ENCODE results near the gene PRRC1.
"Not testable (repeated sequence)": the region's sequence is repeated elsewhere in the genome, so short reads cannot be mapped to it uniquely, and the experiment has no call there.

The PRRC1 gene

DNA sequence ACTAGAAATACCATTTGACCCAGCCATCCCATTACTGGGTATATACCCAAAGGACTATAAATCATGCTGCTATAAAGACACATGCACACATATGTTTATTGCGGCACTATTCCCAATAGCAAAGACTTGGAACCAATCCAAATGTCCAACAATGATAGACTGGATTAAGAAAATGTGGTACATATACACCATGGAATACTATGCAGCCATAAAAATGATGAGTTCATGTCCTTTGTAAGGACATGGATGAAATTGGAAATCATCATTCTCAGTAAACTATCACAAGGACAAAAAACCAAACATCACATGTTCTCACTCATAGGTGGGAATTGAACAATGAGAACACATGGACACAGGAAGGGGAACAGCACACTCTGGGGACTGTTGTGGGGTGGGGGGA, 27.8 kb downstream of the PRRC1 start:
- not testable (repeated sequence) for DNase-seq (ENCODE audit: low spot score)

DNA sequence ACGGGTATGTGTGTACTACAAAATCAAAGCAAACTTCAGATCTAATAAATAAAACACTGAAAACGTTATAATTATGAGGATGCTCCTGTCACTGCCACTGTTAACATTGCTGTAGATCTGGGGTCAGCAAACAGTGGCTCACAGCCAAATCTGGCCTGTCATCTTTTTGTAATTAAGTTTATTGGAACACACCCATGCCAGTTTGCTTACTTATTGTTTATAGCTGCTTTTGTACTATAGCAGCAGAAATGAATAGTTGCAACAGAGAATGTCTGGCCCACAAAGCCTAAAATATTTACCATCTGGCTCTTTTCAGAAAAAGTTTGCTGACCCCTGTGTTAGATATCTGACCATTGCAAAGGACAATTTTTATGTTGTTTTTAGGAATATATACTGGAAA, 32.1 kb downstream of the PRRC1 start:
- DNase-seq (ENCODE audit: low spot score): no peak

DNA sequence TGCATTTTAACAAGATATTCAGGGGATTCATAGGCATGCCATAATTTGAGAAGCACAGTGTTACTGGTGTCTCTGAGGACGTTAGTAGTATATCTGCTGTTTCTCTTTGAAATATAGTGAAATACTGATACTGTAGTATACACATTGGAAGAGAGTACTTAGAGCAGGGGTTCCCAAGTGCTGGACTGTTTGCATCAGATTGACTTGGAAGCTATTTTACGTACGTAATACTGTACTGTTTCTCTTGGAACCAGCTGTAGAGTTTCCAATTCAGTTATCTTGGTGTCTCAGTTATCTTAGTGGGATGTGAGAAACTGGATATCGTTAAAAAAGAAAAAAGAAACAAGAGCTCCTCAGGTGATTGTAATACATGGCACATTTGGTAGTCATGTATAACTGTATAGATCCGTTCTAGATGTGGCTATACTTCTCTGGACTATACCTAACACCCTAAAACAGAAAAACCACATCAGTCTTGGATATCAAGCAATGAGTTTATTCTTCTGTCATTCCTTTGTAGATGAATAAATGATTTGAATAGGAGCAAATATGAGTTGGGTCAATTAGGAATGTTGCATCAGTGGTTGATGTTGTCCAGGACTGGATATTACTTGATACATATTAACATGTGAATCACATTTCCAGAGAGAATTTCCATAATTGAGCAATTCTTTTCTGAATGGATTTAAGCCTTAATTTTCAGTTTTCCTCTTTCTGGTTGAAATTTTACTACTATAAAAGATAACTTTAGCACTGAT, 33.4 kb downstream of the PRRC1 start:
- no peak for DNase-seq (ENCODE audit: low spot score)

DNA sequence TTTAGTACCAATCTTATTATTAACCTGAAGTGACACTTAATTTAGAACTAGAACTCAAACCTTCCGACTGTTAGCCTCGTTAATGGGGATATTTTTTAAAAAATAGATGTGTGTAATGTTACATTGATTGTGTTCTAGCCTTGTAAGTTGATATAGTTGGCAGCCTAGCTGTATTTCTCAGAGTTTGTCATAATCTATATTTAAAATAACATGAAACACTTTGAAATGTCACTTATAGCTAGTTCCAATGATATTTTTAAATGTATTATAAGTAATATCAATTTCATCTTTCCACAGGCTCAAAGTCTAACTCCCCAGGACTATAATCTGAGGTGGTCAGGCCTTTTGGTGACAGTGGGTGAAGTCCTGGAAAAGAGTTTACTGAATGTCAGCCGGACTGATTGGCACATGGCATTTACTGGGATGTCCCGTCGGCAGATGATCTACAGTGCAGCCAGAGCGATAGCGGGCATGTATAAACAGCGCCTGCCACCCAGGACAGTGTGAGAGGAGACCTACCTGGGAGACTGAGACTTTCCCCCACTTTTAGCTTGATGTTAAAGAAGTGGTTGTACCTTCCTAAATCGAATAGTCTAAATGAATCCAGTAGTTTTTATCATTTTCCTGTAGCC, 34.1 kb downstream of the PRRC1 start:
- DNase-seq (ENCODE audit: low spot score): no peak

DNA sequence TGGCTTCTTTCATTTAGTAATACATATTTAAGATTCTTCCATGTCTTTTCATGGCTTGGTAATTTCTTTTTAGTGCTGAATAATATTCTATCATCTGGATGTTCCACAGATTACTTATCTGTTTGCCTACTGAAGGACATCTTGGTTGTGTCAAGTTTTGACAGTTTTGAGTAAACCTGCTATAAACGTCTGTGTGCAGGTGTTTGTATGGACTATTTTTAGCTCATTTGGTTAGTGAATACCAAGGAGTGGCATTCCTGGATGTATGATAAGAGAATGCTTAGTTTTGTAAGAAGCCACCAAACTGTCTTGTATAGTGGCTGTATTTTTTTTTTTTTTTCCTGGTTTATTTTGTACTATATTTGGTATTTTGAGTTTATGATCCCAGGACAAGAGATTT, 38.4 kb downstream of the PRRC1 start:
- no peak for DNase-seq (ENCODE audit: low spot score)

DNA sequence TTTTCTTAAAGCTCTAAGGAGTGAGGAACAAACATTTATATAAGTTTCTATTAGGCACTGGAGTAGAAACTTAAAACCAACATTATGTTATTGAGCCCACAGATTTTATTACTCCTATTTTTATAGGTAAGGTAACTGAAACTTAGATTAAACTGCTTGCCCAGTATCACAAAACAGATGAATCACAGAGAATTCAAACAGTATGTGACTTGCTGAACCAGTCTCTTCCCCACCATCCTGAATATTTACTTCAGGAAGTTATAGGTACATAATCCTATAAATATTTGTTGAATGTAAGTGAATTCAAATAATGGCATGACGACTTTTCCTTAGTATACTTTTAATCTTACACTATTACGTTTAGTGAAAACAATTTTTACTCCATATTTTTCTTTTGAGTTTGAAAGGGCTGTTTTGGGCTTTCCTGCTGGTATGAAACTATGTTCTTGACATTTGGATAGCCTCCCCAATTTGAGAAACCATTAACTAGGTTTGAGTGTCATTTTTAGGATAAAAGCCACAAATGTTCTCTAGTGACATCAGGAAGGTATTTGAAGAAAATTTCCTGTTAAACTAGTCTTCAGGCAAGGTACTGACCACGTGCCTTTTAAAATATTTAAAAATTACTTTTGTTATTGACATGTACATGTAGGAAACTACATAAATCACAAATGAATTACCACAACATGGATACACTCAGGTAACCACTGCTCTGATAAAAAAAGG, 39.3 kb downstream of the PRRC1 start:
- no peak for DNase-seq (ENCODE audit: low spot score)

DNA sequence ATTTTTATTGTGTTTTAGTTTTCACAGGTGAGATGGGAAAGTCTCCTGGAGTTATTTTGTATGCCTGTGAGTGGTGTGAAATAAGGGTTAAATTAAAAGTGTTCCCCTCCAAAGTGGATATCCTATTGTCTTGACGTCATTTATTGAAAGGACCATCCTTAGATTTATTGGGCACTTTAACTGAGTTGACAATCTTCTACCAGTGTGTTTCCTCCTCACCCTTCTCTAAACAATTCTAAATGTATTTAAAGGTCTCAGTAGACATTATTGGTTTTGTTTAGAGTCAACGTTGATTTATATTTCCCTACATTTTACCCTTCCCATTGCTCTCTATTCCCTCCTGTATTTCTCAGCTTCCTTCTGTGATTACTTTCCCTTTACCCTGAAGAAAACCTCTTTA, 40.8 kb downstream of the PRRC1 start:
- DNase-seq (ENCODE audit: low spot score): no peak

DNA sequence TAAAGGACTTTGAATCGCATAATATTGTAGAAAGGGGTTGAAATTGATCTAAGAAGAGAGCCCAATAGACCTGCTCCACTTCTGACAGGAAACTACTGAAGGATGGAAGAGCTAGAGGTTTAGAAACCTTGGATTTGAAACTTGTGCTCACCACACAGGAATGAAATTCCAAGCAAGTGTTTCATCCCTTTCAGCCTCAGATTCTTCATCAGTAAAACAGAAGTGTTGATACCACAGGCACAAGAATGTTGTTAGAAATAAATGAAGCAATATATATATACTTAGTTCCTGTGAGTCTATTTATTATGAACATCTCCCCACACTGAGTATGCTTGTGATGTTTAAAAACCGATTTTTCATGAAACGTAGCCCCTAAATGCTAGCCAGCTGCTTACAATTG, 43.8 kb downstream of the PRRC1 start:
- peak; percentile 67 for DNase-seq (ENCODE audit: low spot score)

DNA sequence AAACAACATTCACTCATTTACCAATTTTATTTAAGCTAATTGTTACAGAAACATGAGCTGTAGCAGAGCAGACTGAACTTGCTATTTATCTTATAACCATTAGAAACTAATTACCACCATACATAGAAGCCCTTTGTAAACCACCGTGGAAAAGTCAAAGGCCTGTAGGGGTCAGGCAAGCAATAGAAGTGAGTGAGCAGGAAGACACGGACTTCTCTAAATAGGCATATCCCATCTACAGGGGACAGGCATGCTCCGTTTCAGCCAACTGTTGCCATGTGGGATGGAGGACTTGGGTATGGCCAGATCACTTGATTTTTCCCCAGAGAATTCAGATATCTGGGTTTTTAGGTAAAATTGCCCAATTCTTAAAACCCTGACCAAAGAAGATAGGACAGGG, 44.8 kb downstream of the PRRC1 start:
- DNase-seq (ENCODE audit: low spot score): peak; percentile 15

DNA sequence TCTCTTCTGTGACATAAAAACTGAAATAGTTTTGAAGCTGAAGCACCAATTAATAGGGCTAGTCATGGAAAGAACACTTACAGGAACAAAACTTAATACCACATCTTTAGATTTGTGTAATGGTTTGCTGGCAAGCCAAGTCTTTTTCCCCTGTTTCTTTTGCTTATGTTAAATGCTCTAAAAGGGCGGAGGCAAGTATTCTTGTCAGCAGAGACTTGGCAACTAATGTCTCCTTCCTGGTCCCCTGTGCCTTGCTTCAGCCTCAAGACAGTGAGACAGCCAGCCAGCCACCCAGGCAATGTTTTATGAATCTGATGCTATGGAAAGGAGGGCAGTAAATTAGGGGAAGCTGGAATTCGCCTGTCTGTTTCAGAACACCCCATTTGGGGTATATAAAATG, 45.7 kb downstream of the PRRC1 start:
- DNase-seq (ENCODE audit: low spot score): no peak

DNA sequence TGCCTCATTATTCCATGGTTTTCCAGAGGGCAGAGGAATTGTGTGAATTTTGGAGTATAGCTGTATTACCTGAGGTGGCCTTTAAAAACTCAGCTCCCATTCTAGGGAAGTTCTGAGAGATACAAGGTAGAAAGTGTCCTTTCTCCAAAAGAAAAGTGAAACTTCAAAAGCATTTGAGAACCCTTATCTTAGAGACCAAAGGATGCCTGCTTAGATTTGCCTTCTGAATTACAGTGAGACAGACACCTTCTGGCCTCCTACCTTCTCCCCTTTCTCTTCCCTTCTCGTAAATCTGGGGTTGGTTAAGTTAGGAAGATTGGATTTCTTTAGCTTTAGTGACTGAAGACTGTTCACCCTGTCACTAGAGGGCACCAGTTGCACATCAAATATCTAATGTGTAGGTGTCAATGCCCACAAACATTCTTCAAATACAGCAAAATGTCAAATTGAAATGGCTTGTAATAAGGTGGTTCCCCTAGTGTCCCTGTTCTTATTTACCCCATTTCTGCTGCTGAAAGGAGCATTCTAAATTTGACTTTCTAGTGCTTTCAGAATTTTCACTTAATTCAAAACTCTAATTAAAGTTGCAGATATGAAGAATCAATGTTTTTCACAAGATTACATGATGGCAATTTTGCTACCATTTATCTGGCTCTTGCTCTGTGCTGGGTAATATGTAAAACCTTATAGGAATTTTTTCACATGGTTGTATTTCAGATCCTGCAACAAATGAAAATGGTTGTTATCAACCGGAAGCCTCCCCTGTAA, 46.7 kb downstream of the PRRC1 start:
- peak; percentile 44 for DNase-seq (ENCODE audit: low spot score)

DNA sequence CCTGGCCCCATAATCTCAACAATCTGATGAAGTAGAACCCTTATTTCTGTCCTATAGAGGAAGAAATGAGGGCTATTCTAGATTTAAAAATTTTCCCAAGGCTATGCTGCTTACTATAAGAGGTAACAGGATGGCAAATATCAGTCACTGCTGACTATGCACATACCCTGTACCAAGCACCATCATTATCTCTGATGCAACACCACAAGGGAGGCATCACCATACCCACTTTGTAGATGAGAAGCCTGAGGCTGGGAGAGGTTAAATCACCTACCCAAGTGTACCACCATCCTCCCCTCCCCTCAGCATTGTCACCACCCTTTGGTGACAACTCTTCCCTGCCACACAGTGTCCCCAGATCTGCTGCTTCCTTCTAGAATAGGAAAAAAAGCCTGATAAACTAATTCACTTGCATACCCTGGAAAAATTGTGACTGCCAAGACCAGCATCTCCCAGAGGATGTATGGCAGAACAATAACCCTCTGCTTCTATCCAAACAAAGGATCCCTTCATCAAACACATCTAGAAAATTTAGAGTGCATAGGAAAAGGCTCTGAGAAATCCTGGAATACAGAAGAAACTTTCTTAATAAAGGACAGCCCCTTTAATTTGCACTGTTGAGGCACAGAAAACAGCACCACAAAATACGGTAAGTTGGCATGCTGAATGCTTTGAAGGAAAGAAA, 48.3 kb downstream of the PRRC1 start:
- no peak for DNase-seq (ENCODE audit: low spot score)

DNA sequence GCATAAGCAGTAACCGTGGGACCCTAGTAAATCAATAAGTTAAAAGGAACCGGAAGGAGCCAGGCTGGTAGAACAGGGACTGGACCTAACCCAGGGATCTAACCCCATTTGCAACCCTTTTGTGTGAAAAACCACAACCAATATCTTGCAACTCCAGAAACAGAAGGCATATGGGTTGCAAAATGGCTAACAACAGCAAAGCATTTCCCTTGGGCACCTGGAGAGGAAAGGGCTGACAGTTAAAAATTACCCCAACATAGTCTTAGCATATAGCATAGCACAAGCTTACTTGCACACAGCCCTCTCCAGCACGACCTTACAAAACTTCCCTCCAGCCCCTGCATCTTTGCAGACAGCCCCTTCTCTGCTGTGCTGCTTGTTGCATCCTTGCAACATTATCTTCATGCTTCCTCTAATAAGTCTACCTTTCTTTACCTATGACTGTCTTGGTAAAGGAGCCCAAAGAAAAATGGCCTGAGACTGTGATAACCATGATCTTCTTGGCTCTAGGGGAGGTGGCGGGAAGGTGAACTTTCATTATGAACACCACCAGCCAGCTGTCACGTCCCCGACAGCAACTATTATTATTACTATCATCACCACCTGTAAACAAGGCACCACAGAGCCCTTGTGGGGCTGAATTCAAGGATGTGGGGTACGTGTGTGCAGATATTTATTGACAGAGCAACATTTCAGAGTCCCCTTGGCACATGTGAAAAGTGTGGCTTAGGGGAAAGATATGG, 49.8 kb downstream of the PRRC1 start:
- no peak for DNase-seq (ENCODE audit: low spot score)

DNA sequence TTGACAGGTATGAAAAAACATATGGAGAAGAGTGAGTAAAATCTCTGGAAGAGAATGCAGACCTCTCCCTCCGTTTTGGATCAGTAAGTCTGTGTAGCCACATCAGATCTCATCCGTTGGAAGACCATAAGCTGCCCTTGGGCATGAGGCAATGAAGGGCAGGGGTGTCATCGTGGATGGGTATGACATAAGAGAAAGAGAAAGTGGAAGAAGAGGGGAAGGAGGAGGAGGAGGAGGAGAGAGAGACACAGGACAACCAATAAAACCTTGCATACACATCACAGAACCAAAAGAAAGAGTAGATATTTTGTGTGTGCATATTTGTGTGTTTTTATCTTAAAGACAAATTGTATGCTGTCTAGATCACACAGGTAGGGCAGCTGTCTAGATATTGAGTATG, 50.7 kb downstream of the PRRC1 start:
- DNase-seq (ENCODE audit: low spot score): no peak

DNA sequence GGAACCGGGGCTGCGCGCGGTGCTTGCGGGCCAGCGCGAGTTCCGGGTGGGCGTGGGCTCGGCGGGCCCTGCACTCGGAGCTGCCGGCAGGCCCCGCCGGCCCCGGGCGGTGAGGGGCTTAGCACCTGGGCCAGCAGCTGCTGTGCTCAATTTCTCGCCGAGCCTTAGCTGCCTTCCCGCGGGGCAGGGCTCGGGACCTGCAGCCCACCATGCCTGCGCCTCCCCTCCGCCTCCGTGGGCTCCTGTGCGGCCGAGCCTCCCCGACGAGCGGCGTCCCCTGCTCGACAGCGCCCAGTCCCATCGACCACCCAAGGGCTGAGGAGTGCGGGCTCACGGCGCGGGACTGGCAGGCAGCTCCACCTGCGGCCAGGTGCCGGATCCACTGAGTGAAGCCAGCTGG, 52.0 kb downstream of the PRRC1 start:
- DNase-seq (ENCODE audit: low spot score): not testable (repeated sequence)

DNA sequence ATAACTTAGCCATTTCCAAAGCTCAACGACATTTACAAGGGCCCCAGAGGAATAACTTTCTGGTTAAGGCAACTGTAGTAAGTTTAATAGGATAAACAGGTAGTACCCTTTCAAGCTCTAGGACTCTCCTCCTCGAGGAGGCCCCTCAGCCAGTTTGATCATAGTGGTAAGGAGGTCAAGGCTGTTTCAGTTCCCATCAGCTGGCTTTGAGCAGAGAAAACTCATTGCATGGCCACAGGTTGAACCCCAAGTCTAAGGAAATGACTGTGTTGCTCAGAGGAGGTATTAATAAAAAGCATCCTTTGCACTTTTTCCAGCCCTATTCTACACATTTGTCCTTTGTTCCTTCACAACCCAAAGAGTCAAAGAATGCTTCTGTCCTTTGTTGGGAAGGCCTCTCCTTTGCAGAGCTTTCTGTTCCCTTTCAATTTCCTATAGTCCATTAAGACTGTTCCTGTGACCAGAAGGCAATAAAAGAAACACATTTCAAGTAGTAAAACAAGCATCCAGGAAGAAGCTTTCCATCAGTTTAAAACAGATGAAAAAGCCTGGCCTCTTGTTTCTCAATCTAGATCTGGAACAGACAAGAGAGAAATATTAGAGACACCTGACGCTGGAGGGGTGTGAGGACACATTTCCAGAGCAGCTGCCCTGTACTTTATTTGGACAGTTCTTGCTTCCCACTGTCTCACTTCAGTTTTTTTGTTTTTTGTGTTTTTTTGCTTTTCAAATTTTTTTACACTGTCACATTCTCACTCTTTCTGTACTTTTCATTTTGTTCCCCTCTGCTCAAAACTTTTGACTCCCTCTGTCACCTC, 54.1 kb downstream of the PRRC1 start:
- no peak for DNase-seq (ENCODE audit: low spot score)

DNA sequence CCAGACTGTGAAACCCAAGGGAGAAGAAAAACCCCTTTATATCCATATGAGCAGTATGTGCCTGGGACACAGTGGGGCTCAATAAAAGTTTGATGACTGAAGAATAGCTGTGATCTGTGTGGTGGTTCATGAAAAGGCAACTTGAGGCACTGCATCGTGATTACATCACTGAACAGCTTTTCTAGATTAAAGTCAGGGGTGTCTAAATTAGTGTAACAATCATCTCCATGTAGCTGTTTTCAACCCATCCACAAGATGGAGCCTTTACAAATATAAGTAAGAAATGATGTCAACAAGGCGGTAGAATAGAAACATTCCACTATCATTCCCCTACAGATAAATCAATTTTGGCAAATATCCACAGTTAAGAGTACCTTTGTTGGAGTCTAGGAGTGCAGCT, 55.5 kb downstream of the PRRC1 start:
- no peak for DNase-seq (ENCODE audit: low spot score)

DNA sequence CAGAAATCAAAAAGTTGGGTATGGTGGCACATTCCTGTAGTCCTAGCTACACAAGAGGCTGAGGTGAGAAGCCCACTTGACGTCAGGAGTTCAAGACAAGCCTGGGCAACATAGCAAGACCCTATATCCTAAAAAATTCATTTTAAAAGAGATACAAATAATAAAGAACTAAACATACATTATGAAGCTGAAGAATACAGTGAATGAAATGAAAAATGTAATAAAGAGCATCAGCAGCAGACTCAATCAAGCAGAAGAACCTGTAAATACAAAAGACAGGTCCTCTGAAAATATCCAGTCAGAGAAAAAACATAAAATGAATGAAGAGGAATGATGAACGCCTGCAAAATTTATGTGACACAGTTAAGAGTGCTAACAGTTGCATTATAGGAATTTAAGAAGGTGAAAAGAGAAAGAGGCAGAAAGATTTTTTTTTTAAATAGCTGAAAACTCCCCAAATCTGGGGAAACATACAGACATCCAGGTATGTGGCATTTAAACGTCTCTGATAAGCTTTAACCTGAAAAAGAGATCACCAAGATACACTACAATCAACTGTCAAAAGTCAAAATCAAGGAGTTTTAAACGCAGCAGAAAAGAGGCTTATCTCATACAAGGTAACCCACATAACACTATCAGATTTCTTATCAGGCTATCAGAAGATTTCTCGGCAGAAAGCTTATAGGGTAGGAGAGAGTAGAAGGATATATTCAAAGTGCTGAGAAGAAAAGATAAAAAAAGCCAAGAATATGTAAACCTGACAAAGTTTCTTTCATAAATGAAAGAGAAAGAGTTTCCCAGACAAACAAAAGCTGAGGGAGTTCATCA, 57.6 kb downstream of the PRRC1 start:
- DNase-seq (ENCODE audit: low spot score): no peak

DNA sequence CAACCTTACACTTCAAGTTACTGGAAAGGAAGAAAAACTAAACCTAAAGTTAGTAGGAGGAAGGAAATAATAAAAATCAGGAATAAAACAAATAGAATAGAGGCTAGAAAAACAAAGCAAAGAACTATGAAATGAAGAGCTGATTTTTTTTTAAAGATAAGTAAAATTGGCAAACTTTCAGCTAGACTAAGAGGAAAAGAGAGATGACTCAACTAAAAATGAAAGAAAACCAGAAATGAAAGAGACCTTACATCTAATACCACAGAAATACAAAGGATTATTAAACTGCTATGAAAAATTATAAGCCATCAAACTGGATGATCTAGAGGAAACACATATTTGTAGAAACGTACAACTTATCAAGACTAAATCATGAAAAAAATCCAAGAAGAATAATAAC, 60.0 kb downstream of the PRRC1 start:
- no peak for DNase-seq (ENCODE audit: low spot score)

Measured in AG20443 (cell line).